Sigmoid colon (tissue), 4 donors: ENCODE data around the gene ZNF587B.
"Not testable (repeated sequence)": the region's sequence is repeated elsewhere in the genome, so short reads cannot be mapped to it uniquely, and the experiment has no call there.

Experiments used
- EP300 ChIP-seq, 4 donors: sonication (generic); formaldehyde crosslinking; IDR thresholded peaks; one replicate each; pipeline ENCODE4 v1.6.1; 2017; ENCODE audit warnings: antibody characterized with exemption in 4 of 4
- POLR2AphosphoS5 ChIP-seq, 4 donors: sonication (generic); formaldehyde crosslinking; IDR thresholded peaks; one replicate each; pipeline ENCODE4 v1.6.1; 2017; ENCODE audit warnings: antibody characterized with exemption in 4 of 4

DNA sequence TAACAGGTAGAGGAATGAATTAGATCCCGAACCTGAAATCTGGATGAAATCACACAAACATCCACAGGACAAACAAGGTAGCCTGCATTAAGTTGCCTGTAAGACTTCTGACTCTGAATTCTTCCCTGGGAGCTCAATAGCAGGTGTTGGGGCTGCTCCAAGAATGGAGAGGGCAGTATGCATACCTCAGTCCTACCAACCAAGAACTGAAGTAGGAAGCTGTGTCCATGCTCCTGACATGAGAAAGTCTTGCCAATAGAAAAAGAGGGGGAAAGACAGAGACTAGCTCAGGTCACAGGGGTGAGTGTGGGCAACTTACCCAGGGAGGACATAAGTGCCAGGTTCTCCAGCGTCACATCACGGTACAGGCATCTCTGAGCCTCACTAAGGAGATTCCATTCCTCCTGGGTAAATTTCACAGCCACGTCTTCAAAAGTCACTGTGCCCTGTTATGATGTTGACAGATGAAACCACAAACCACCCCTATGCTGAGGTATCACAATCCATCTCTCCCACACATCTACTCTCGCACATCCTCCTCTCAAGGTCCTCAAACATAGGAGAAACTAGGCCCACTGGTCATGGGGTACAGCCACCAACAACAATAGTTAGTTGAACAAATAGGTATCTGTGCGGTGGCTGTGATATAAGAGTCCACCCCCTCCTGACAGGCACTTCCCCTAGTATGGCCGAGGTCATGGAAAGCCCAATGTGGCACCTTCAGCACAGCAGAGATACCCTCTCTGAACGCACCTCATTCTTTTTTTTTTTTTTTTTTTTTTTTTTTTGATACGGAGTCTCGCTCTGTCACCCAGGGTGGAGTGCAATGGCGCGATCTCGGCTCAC is 16.9 kb upstream of the ZNF587B start:
- not testable (repeated sequence) for TF ChIP-seq POLR2AphosphoS5, EP300 (IDR thresholded peaks at IDR 0.05)
